Retina (tissue), 1 donor: Measurements from ENCODE around the gene AHDC1.
"Not testable (repeated sequence)": the region's sequence is repeated elsewhere in the genome, so short reads cannot be mapped to it uniquely, and the experiment has no call there.

Experiments used
- DNase-seq: peaks from one replicate; pipeline ENCODE4 v3.0.0-alpha.2; 2016

The AHDC1 gene

GRCh38 chr1:27603681-27604578, at the start of gene AHDC1:
TSS of gene AHDC1 (minus strand) at chr1:27604144. CDS start at chr1:27552115, 52,029 bp downstream.
- DNase-seq, result peak; percentile 96

- no peak for DNase-seq
These were observed 48.3 kb upstream of the AHDC1 start for GRCh38 chr1:27652111-27652864.

GRCh38 chr1:27650539-27651175, 46.7 kb upstream of the AHDC1 start:
- no peak for DNase-seq

GRCh38 chr1:27650171-27650538, 46.2 kb upstream of the AHDC1 start:
- DNase-seq, result no peak

GRCh38 chr1:27649306-27649635, 45.3 kb upstream of the AHDC1 start:
- no peak for DNase-seq

GRCh38 chr1:27648602-27649305, 44.8 kb upstream of the AHDC1 start:
- no peak for DNase-seq

- DNase-seq, result no peak
These were observed 43.4 kb upstream of the AHDC1 start for GRCh38 chr1:27647328-27647727.

- no peak for DNase-seq
These were observed 42.7 kb upstream of the AHDC1 start for GRCh38 chr1:27646676-27647075.

GRCh38 chr1:27645071-27645415, 41.1 kb upstream of the AHDC1 start:
- DNase-seq, result no peak

GRCh38 chr1:27644369-27645070, 40.6 kb upstream of the AHDC1 start:
- no peak for DNase-seq

- peak; percentile 49 for DNase-seq
These were observed 39.8 kb upstream of the AHDC1 start for GRCh38 chr1:27643600-27644368.

- not testable (repeated sequence) for DNase-seq
These were observed 36.6 kb upstream of the AHDC1 start for GRCh38 chr1:27640514-27640913.

GRCh38 chr1:27638805-27639204, 34.9 kb upstream of the AHDC1 start:
- no peak for DNase-seq

- DNase-seq, result no peak
These were observed 34.2 kb upstream of the AHDC1 start for GRCh38 chr1:27638047-27638734.

GRCh38 chr1:27635396-27636142, 31.6 kb upstream of the AHDC1 start:
- DNase-seq, result no peak

GRCh38 chr1:27634985-27635367, 31.0 kb upstream of the AHDC1 start, which contains the start of gene FGR:
TSS of gene FGR (minus strand) at chr1:27635185. CDS start at chr1:27623916, 11,269 bp downstream.
- no peak for DNase-seq

GRCh38 chr1:27634177-27634984, 30.4 kb upstream of the AHDC1 start:
- DNase-seq, result peak; percentile 65

- no peak for DNase-seq
These were observed 29.8 kb upstream of the AHDC1 start for GRCh38 chr1:27633640-27634176.

GRCh38 chr1:27633298-27633610, 29.3 kb upstream of the AHDC1 start:
- no peak for DNase-seq
